Stromal cell of bone marrow (primary cell): ENCODE results near the gene PPP4R3C.
"Not testable (repeated sequence)": the region's sequence is repeated elsewhere in the genome, so short reads cannot be mapped to it uniquely, and the experiment has no call there.

Source experiments
- DNase-seq: peaks from one replicate; pipeline ENCODE4 v3.0.0-alpha.2; 2012; ENCODE audit warnings: low read depth

PPP4R3C gene

DNA sequence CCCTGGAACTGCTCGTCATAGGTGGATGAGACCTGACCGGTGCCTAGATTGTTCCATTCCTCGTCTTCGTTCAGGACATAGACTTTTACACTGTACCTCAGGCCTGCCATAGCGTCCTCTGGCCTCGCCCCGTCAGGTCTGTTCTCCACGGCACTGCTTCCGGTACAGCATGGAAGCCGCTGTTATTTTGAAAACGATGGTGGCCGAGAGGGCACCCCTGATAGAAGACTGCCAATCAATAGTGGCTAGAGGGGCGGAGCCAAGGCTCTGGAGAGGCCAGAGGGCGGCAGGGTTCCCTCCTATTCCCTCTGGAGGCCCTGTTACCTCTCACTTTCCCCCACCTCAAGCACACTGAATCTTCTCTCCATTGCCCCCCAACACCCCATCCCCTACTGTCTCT lies at the start of gene PPP4R3C:
TSS of gene PPP4R3C (minus strand) at position 155 of the 400 bp plus-strand sequence. CDS start at position 110, 45 bp downstream.
- no peak for DNase-seq

DNA sequence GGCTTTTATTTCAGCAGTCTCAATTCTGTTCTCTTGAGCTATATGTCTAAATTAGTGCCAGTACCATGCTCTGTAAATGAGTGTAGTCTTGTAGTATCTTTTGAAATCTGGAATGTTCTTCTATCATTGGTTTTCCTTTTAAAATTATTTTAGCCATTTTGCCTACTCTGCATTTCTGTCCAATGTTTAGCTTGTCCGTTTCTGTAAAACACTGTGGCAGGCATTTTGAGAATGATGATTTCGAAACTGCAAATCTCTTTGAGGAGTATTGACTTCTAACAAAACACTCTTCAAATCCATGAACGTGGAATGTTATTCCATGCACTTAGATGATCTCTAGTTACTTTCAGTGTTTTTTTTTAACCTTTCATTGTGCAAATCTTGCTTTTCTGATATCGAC lies 28.3 kb upstream of the PPP4R3C start:
- DNase-seq, result no peak

DNA sequence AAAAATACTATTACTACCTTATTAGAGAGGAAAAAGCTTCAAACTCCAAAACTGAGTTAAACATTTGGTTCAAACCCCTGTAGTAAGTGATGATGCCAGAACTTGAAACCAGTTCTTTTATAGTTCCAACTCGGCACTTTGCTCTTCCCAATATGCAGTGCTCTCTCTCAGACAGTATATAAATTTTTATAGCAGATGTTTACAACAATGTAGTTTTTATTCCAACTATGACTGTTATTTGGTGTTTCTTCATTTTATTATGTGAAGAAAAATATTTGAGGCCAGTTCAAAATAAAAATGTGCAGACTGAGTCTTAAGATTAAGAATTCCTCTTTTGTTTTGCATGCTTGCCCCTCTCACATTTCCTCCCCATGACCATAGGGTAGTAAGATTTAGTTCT lies 2.9 kb upstream of the PPP4R3C start:
- no peak for DNase-seq

DNA sequence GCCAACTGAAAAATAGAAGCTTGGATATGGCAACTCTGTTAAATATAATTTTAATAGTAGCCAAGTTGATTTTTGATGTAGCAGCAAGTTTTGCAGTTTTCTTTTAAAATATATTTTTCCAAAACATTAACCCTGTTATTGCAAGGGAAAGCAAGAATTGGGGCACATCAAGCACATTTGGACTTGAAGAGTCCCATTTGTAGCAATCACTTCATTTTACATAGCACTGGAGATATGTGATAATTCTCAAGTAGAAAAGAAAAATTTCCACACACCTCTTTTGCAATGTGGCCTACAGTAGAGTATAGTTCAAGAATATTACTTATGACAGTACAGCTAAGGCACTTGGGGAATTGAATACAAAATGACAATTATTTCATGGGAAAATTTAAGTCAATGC lies 1.9 kb upstream of the PPP4R3C start:
- DNase-seq, result no peak

DNA sequence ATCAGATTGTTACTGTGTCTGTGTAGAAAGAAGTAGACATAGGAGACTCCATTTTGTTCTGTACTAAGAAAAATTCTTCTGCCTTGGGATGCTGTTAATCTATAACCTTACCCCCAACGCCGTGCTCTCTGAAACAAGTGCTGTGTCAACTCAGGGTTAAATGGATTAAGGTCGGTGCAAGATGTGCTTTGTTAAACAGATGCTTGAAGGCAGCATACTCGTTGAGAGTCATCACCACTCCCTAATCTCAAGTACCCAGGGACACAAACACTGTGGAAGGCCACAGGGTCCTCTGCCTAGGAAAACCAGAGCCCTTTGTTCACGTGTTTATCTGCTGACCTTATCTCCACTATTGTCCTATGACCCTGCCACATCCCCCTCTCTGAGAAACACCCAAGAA lies 4.0 kb downstream of the PPP4R3C start:
- not testable (repeated sequence) for DNase-seq

DNA sequence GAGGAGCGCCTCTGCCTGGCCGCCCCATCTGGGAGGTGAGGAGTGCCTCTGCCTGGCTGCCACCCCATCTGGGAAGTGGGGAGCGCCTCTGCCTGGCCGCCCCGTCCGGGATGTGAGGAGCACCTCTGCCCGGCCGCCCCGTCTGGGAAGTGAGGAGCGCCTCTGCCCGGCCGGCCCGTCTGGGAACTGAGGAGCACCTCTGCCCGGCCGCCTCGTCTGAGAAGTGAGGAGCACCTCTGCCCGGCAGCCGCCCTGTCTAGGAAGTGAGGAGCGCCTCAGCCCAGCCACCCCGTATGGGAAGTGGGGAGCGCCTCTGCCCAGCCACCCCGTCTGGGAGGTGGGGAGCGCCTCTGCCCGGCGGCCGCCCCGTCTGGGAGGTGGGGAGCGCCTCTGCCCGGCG lies 4.6 kb downstream of the PPP4R3C start:
- DNase-seq, result not testable (repeated sequence)

DNA sequence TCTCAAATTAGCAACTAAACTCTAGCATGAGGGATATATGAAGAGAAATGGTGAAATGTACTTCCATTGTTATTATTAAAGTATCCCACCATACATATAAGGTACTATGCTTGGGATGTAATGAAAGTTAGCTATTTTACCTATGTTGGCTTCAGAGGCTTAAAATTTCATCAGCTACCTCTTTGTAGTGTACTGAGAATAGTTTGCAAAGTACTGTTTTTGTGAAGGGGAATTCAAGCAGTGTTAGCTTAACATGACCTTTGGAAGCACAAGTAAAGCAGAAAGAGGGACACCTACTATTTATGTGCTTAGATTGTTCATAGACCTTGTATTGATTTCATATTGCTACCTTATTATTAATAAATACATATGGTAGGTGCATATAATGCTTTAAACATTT lies 11.8 kb downstream of the PPP4R3C start:
- no peak for DNase-seq

DNA sequence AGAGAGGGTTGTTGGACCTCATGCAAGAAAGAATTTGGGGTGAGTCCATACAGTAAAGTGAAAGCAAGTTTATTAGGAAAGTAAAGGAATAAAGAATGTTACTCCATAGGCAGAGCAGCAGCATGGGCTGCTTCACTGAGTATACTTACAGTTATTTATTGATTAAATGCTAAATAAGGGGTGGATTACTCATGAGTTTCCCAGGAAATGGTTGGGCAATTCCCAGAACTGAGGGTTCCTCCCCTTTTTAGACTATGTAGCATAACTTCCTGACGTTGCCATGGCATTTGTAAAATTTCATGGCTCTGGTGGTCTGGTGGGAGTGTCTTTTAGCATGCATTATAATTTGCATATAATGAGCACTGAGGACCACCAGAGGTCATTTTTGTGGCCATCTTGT lies 16.7 kb downstream of the PPP4R3C start:
- no peak for DNase-seq

DNA sequence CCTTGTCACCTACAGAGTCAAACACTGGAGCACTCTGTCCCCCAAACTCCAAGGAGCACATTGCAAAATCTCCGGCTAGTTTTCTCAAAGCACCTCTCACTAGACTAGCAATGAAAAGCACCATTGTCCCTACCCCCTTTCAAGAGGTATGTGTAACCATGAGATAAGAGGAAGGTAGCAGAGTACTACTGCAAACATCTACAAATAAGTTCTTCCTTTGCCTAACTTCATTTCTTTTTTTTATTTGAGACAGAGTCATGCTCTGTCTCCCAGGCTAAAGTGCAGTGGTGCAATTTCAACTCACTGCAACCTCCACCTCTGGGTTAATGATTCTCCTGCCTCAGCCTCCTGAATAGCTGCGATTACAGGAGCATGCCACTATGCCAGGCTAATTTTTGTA lies 17.7 kb downstream of the PPP4R3C start:
- DNase-seq, result no peak

DNA sequence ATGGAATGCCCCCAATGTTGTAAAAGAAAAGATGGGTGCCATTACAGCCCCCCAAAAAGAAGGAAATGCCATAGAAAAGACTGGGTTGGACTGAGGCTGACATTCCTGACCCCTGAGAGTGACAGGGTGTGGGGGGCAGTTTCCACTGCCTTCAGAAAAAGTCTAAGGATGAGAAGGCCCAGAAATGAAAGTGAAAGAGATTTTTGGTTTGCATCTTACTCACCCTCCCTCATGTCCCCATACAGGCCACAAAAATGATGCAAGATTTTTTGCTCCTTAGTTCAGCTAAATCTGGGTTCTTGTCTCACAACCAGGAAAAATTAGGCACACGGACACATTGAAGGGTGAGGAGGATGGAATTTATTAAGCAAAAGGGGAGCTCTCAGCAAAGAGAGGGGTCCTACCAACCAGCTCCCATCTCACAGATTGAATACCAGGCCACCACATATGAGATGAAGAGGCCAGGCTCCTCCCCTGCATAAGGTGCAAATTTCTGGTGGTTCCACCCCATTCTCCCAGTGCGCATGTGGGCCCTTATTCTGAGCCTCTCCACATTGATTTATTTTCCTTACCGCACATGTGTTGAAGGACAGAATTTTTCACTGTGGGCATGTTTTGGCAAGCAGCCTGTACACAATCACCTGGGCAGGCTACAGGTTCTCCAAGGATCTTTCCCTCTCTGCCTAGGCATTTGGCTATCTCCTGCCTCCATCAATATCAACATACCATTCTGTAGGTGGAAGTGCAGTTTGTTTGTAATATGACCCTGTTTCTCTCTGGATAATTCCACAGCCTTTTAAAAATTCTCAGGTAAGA lies 18.8 kb downstream of the PPP4R3C start:
- DNase-seq, result no peak

DNA sequence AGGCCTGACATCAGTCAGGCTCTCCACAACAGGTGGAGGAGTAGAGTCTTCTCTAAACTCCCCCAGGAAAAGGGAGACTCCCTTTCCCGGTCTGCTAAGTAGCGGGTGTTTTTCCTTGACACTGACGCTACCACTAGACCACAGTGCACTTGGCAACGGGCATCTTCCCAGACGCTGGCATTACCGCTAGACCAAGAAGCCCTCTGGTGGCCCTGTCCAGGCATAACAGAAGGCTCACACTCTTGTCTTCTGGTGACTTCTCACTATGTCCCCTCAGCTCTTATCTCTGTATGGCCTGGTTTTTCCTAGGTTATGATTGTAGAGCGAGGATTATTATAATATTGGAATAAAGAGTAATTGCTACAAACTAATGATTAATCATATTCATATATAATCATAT lies 20.7 kb downstream of the PPP4R3C start:
- not testable (repeated sequence) for DNase-seq

DNA sequence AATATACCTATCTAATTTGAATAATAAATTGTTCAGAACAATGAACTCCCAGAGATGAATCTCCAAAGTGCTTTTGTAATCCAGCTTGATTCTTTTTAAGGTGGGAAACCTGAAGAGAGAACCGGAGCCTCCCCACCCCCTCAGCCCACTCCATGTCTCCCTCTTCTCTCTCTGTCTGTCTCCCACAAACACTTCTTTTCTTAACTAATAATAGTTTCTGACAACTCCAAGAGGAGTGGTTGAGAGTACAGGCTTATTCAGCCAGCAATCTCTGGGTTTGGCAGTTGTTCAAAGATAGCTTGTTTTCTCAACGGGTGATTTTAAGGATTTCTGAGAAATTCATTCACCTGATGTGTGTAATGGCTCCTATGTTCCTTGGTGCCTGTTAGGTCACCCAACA lies 23.4 kb downstream of the PPP4R3C start:
- no peak for DNase-seq

DNA sequence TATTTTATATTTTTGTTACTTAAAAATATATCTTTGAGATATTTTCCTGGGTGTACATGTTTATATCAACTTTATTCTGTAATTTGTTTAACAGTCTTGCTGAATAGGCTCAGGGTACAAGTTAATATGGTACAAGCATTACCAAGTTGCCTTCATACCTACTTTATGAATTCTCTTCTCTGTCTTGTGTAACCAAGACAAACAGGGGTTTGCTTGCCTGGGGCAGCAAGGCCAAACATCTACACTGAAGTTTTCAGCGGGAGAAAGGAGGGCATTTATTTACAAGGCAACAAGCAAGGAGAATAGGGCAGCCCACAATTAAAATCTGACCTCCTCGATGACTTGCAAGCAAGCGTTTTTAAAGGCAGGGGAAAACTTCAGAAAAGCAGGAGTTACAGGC lies 24.2 kb downstream of the PPP4R3C start:
- DNase-seq, result no peak

DNA sequence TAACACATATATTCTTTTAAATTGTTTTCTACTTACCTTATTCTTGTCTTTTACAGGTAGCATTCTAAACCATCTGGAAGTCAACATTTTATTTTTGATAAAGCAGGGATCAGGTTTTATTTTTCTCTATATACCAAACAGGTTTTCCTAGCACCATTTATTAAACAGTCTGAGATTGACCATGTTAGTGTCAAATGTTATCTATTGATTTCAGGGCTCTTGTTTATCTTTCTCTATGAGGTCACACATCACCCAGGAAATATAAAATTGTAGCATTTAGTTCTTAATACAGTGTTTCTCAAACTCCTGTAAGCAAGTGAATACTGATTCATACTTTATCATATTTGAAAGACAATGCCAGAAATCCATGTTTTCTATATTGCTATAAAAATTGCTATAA lies 28.1 kb downstream of the PPP4R3C start:
- DNase-seq, result no peak
